ENCODE results near the gene AUTS2. TPM values are rescaled to one million over a fixed set of nuclear protein-coding genes. Genes with fewer than 3 reads are reported as not detected.

The AUTS2 gene
- total and polyA plus RNA-seq, 2 experiments from 2014 or later, result 32.0 to 91.0 TPM

- no peak for TF ChIP-seq REST (IDR thresholded peaks at IDR 0.05; ENCODE audit: unreplicated experiment)
- no peak for TF ChIP-seq EZH2 (IDR thresholded peaks at IDR 0.05; ENCODE audit: low read depth, unreplicated experiment)
- no peak for TF ChIP-seq ZNF462 (CRISPR knock-in tag; IDR thresholded peaks at IDR 0.05)
- TF ChIP-seq NANOG (IDR thresholded peaks at IDR 0.05; ENCODE audit: borderline replicate concordance), result no peak
- no peak for TF ChIP-seq STAT1 (IDR thresholded peaks at IDR 0.05; ENCODE audit: unreplicated experiment)
- no peak for TF ChIP-seq POLR2AphosphoS5 (IDR thresholded peaks at IDR 0.05; ENCODE audit: low read depth)
Observed at GRCh38 chr7:70552141-70552540, 953.9 kb downstream of the AUTS2 start (continued).

GRCh38 chr7:70553364-70553763, 955.1 kb downstream of the AUTS2 start:
- Histone ChIP-seq H3K27me3 (ENCODE audit: insufficient read depth) (no peaks in the 10 kb centered on the region), H2AFZ (no peak overlapping the region), H3K4me2 (no peak overlapping the region), H3K36me3 (ENCODE audit: insufficient read depth) (0 out of 2 replicates have a peak, but pooled peaks cover 4% of the 10 kb centered on the region), H3K4me1 (ENCODE audit: insufficient read depth) (no peaks in the 10 kb centered on the region), H3K79me2 (replicated peaks; ENCODE audit: insufficient read depth) (no peaks in the 10 kb centered on the region), H3K9me2 (ENCODE audit: insufficient read depth) (no peaks in the 10 kb centered on the region), H3K4me3 (no peak overlapping the region), H3K27ac (ENCODE audit: low read depth) (no peak overlapping the region), H3F3A (replicated peaks; ENCODE audit: low read depth) (no peaks in the 10 kb centered on the region), H4K20me1 (replicated peaks; ENCODE audit: insufficient read depth) (no peaks in the 10 kb centered on the region)
- no peak overlapping the region for H3K27ac Mint-ChIP-seq
- H3K4me1 Mint-ChIP-seq, result no peaks in the 10 kb centered on the region
- ATAC-seq (no peak), DNase-seq (ENCODE audit: low spot score) (no peak)
- H3K36me3 Mint-ChIP-seq (ENCODE audit: low read depth), result no peaks in the 10 kb centered on the region
- no peaks in the 10 kb centered on the region; the same call in 2 of the 3 replicates for H3K9me3 Mint-ChIP-seq
- H3K27me3 Mint-ChIP-seq (ENCODE audit: insufficient read depth, low read depth, poor library complexity), result no peaks in the 10 kb centered on the region
- no peak overlapping the region for H3K4me3 Mint-ChIP-seq
- TF ChIP-seq REST (IDR thresholded peaks at IDR 0.05; ENCODE audit: unreplicated experiment), result no peak
- no peak for TF ChIP-seq ZNF114 (CRISPR knock-in tag; IDR thresholded peaks at IDR 0.05)
- no peak for TF ChIP-seq EZH2 (IDR thresholded peaks at IDR 0.05; ENCODE audit: low read depth, unreplicated experiment)
- TF ChIP-seq POLR2AphosphoS5 (IDR thresholded peaks at IDR 0.05; ENCODE audit: low read depth), result no peak
- no peak for TF ChIP-seq JUNB (IDR thresholded peaks at IDR 0.05; ENCODE audit: unreplicated experiment)
- no peak for TF ChIP-seq NANOG (IDR thresholded peaks at IDR 0.05; ENCODE audit: borderline replicate concordance)
- TF ChIP-seq CREB1 (CRISPR knock-in tag; IDR thresholded peaks at IDR 0.05; ENCODE audit: low read depth), result no peak

Measured in GM23338 (cell line).